ENCODE data around the gene TBC1D17. TPM values are rescaled to one million over a fixed set of nuclear protein-coding genes. Genes with fewer than 3 reads are reported as not detected.

The TBC1D17 gene
- polyA plus RNA-seq, 3 donors: 3.1 to 48.2 (median 4.5) TPM

GRCh38 chr19:49844138-49845095 is 33.1 kb upstream of the TBC1D17 start:
- Histone ChIP-seq H3K4me2 (replicated peaks; ENCODE audit: extremely low read depth, low read length, poor library complexity, severe bottlenecking) (no peak overlapping the region), H3K9ac (ENCODE audit: insufficient read depth, low read length, poor library complexity, severe bottlenecking) (no peak overlapping the region), H3K27me3 (ENCODE audit: control insufficient read depth in 2 of 2, insufficient read depth in 2 of 2, low read length in 2 of 2) (no peaks in the 10 kb centered on the region), H3K36me3 (replicated peaks in 1 of 2; ENCODE audit: control insufficient read depth in 1 of 2, insufficient read depth in 2 of 2, low read length in 2 of 2) (peaks cover 8 to 16% of the 10 kb centered on the region in 2 donors), H3K9me3 (replicated peaks in 1 of 2; ENCODE audit: control insufficient read depth in 1 of 2, insufficient read depth in 1 of 2, low read length in 2 of 2) (peaks cover 0 to 4% of the 10 kb centered on the region in 2 donors), H3K27ac (ENCODE audit: low read depth in 1 of 2, low read length in 2 of 2) (peak overlapping the region; percentile 26 to 31), H3K79me2 (ENCODE audit: insufficient read depth, low read length) (no peaks in the 10 kb centered on the region), H3K4me3 (replicated peaks in 1 of 3; ENCODE audit: low read depth in 2 of 3, low read length in 3 of 3) (no peak overlapping the region), H4K20me1 (ENCODE audit: insufficient read depth, low read length) (no peaks in the 10 kb centered on the region), H2AFZ (ENCODE audit: insufficient read depth, low read depth, low read length, poor library complexity, severe bottlenecking) (no peak overlapping the region), H3K4me1 (ENCODE audit: control insufficient read depth in 1 of 2, insufficient read depth in 2 of 2, low read length in 2 of 2) (peaks cover 34 to 39% of the 10 kb centered on the region in 2 donors)
- H3K4me1 Mint-ChIP-seq: peaks cover 34% of the 10 kb centered on the region
- peaks cover 9 to 17% of the 10 kb centered on the region in 2 donors for H3K36me3 Mint-ChIP-seq
- peaks cover 3 to 9% (median 5%) of the 10 kb centered on the region in 7 donors for H3K9me3 Mint-ChIP-seq
- DNase-seq: peak; percentile 26 to 48 (median 28)
- peaks cover 0 to 3% (median 2%) of the 10 kb centered on the region in 3 donors for H3K27me3 Mint-ChIP-seq (ENCODE audit: low read depth in 3 of 3)
- intact Hi-C loops (cut with micrococcal nuclease): no loop called here
- H3K4me3 Mint-ChIP-seq: no peak overlapping the region
- peak overlapping the region in 6 of 7 donors; percentile 2 to 74 (median 46) for H3K27ac Mint-ChIP-seq
- no peak for TF ChIP-seq CTCF (IDR thresholded peaks at IDR 0.05)
- WGBS (ENCODE audit: insufficient coverage): 23% methylated on average over 14 of the region's 18 CpGs

- H2AFZ ChIP-seq (ENCODE audit: insufficient read depth, low read depth, low read length, poor library complexity, severe bottlenecking): no peak overlapping the region
- WGBS (ENCODE audit: insufficient coverage): 83% methylated on average over 1 of the region's 3 CpGs
- no peak overlapping the region for H3K4me2 ChIP-seq (replicated peaks; ENCODE audit: extremely low read depth, low read length, poor library complexity, severe bottlenecking)
- peaks cover 0 to 3% (median 2%) of the 10 kb centered on the region in 3 donors for H3K27me3 Mint-ChIP-seq (ENCODE audit: low read depth in 3 of 3)
- peaks cover 4 to 7% of the 10 kb centered on the region in 2 donors for H3K36me3 ChIP-seq (replicated peaks in 1 of 2; ENCODE audit: control insufficient read depth in 1 of 2, insufficient read depth in 2 of 2, low read length in 2 of 2)
- peaks cover 4 to 9% of the 10 kb centered on the region in 2 donors for H3K36me3 Mint-ChIP-seq
- H3K27ac Mint-ChIP-seq: peak overlapping the region in 1 of 7 donors; percentile 57
- H3K27me3 ChIP-seq (ENCODE audit: control insufficient read depth in 2 of 2, insufficient read depth in 2 of 2, low read length in 2 of 2): no peaks in the 10 kb centered on the region
- H3K4me1 Mint-ChIP-seq: peaks cover 41% of the 10 kb centered on the region
- no peak for DNase-seq
- H4K20me1 ChIP-seq (ENCODE audit: insufficient read depth, low read length): no peaks in the 10 kb centered on the region
- no peak overlapping the region for H3K4me3 Mint-ChIP-seq
- H3K27ac ChIP-seq (ENCODE audit: low read depth in 1 of 2, low read length in 2 of 2): no peak overlapping the region
- H3K9me3 Mint-ChIP-seq: peaks cover 4 to 9% (median 7%) of the 10 kb centered on the region in 7 donors
- no peak for TF ChIP-seq CTCF (IDR thresholded peaks at IDR 0.05)
- no peak overlapping the region for H3K4me3 ChIP-seq (replicated peaks in 1 of 3; ENCODE audit: low read depth in 2 of 3, low read length in 3 of 3)
- no peaks in the 10 kb centered on the region for H3K79me2 ChIP-seq (ENCODE audit: insufficient read depth, low read length)
- H3K9me3 ChIP-seq (replicated peaks in 1 of 2; ENCODE audit: control insufficient read depth in 1 of 2, insufficient read depth in 1 of 2, low read length in 2 of 2): peaks cover 0 to 4% of the 10 kb centered on the region in 2 donors
- H3K4me1 ChIP-seq (ENCODE audit: control insufficient read depth in 1 of 2, insufficient read depth in 2 of 2, low read length in 2 of 2): peaks cover 40 to 49% of the 10 kb centered on the region in 2 donors
- H3K9ac ChIP-seq (ENCODE audit: insufficient read depth, low read length, poor library complexity, severe bottlenecking): no peak overlapping the region
- intact Hi-C loops (cut with micrococcal nuclease): no loop called here
These were observed 32.1 kb upstream of the TBC1D17 start for GRCh38 chr19:49845414-49845813.
